Stimulated activated naive CD4-positive, alpha-beta T cell (primary cell): ENCODE data around the gene ABLIM2.

ENCODE experiments used
- DNase-seq, 6 experiments: peaks; one replicate each; lab custom pipeline; 2025; lab: John Stamatoyannopoulos, UW

Gene ABLIM2

DNA sequence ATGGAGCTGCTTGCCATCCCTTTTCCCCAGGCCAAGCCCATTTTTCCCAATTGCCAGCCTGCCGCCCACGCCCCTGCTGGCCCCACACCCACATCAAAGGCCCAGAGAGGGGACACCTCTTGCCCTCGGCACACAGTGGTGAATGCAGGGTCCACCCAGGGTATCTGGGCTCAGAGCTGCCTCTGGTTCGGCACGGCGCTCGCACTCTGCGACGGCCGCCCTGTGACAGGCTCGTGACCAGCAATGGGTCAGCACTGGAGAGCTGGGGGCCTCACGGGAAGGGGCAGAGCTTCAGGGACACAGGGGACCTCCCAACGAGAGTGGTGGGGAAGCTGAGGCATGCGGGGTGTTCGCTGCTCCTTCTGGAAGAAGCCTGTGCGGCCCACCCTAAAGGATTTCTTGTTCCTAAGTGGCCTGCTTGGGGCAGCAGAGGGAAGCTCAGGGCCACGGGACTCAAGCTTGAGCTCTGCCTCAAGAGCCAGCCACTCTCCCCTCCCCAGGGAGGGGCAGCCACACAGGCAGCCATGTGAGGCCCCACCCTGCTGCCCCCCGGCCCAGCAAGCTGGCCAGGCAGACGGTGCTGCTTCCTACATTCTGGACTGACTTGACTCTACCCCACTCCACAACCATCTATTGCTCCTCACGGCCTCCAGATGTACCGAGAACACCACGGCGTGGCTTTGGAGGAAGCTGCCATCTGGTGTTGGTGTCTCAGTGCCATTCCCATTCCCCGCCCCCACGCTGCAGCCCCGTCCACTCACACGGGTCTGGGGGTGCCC, 73.7 kb downstream of the ABLIM2 start:
- no peak for DNase-seq

DNA sequence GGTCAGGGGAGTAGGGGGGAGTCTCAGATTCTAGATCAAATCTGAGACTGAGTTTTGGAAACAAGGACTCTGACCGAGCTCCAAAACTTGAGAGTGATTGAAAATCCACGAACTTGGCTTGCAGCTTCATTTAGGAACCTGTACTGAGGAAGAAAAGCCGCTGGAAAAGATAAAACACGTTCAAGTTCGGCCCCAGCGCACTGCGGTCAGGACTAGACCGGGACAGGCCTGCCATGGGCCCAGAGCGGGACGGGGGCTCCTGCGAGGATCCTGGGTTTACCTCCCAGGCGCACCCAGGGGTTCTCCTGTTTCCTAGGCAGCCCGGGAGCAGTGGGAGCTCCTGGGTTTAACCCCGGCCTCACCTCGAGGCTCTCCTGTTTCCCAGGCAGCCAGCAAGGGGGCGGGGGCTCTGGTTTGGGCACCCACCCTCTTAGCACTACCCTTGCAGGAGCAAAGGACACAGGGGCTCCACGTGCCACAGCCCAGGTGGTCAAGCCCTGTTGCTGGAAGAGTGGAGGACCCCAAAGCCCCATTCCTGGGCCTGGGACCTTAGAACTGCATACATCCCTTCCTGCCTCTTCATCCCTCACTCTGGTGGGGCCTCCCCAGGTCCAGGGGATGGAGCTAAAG, 74.5 kb downstream of the ABLIM2 start:
- DNase-seq = no peak

DNA sequence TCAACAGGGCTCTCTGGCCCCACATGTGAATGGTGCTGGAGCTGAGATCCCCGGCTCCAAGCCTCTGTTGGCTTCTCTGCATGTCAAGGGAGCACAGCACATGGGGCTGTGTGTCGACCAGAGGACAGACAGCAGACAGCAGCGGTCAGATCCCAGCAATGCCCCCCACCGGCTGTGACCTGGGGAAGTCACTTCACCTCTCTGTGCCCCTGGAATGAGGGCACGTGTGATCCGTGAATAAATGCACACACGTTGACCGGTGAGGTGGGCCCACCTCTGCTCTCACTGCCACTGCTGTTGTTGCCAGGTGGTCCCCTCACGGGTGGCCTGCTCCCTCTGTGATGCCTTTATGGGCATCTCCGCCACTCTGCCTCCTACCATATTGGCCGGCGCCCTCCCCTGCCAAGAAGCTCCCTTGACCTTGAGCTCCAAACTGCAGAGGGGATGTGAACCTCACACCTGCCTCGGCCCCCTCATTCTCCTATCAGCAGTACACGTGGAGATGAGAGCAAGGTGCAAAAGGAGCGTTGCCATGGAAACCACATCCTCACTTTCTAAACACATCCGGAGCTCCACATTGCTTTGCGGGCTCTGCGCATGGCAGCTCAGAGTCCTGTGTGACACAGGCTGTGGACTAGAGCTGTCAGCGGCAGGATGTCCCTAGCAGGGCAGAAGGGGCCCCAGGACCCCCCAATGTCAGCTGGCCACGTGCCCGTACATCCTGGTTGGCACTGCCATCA, 75.4 kb downstream of the ABLIM2 start:
- DNase-seq = no peak

DNA sequence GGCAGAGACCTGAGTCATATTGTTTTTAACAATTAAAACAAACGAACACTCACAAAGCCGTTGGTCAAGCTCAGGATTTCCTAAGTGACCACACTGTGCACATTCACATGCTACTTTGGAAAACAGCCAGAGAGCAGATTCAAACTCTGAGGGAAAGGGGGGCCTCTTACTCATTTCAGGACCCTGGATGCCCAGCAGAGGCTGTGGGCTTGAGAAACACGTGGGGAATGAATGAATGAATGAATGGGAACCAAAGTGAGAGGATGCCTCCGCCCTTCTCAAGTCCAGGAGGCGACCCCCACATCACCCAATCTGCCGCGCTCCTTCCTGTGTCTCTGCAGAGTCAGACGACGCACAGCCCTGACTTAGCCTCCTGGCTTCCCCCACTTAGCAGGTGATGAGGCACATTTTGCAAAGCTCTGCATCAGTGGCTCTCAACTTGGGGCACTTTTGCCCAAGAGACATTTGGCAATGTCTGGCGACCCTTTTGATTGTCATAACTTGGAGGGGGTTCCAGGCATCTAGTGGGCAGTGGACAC, 76.0 kb downstream of the ABLIM2 start:
- no peak for DNase-seq

DNA sequence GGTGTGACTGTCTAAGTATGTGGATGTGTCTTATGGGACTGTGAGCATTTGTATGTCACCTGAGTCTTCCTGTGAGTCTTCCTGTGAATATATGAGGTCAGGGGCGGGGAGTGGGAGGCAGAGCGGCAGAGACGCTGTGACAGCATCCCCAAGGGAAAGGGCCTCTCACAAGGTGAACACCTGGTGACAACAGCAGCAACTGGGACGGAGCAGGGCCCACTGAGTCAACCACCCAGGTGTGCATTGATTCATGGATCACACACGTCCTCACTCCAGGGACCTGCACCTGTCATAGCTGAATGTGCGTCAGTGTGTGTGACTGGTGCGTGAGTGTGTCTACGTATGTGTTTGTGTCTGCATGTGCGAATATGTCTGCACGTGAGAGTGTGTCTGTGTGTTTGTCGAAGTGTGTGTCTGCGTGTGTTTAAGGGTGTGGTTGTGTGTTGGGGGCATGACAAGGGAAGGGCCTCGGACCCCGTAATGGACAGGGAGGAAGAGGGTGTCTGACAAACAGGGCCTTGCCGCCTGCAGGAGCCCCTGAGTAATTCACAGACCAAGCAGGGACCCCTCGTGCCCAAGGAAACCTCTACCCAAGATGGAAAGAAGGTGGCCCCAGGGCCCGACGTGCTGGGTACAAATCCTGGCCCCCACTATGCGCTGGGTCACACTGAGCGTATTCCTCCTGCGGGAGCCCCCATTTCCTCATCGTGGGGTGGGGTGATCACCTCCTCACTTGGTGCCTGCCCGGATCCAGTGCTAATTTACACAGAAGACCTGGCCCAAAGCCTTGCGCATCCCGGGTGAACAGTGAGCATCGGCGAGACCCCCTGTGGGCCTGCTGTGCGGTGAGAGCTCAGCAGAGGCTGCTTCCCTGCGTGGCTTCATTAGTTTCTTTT, 76.7 kb downstream of the ABLIM2 start:
- no peak for DNase-seq

DNA sequence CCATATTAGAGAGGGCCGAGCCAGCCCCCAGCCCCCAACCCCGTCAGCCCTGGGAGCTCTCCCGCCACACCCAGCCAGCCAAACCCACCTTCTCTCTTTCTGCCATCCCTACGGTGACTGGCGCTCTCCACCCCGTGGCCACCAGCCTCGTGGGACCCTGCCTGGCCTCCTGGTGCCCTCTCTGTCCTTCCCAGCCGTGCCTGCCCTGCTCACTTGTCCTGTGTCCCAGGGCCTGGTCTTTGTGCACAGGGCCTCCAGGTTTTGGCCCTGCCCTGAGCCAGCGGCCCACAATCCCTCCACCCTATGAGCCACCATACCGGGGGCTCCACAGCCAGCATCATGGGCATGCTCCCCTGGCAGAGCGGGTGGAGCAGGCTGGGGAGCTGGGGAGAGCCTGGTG, 77.4 kb downstream of the ABLIM2 start:
- no peak for DNase-seq

DNA sequence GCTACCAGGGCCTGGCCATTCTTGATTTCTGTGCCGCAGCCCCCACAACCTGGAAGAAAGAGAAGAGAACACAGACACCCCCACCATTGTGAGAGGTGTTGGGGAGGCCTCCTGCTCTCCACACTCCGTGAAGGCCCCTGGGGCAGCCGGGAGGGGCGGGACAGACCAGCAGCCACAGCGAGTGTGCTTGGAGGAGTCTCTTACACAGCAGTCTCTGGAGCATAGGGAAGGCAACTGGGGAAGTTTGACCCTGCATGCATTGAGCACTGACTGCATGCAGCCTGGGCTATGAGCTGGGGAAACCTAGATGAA, 77.9 kb downstream of the ABLIM2 start:
- no peak for DNase-seq

DNA sequence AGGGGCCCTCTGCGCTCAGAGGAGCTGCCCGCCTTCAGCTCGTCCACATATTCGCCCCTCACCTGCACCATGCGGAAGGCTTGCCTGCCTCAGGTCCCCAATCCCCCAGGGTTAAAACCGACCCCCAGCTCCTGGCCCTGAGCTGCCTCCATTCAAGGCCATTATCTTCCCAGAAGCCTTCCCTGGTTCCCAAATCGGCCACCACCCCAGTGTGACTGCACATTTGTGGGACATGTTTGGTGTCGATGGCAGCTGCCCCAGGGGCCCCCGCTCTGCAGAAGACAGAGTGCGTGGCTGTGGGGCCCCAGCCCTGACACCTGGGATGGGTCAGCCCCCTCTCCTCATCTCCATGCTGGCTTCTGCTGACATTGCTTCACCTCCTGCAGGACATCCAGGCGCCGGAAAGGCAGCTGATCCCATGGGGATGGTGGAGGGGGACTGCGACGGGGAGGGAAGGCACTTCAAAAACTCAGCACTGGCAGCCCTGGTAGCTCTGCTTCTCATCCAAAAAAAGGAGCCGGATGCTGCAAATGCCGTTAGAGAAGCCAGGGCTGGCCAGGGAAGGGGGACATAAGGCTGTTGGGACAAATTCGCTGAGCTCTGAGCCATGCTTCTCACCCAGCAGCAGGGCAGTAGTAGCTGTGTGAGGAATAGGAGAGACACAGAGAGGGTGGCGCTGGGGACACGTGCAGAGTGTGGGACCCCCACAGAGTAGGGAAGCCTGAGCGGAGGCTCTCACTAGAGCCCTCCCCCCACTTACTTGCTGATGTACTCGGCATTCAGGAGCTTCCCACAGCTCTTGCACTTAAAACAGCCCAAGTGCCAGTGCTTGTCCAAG, 78.5 kb downstream of the ABLIM2 start:
- DNase-seq = no peak

DNA sequence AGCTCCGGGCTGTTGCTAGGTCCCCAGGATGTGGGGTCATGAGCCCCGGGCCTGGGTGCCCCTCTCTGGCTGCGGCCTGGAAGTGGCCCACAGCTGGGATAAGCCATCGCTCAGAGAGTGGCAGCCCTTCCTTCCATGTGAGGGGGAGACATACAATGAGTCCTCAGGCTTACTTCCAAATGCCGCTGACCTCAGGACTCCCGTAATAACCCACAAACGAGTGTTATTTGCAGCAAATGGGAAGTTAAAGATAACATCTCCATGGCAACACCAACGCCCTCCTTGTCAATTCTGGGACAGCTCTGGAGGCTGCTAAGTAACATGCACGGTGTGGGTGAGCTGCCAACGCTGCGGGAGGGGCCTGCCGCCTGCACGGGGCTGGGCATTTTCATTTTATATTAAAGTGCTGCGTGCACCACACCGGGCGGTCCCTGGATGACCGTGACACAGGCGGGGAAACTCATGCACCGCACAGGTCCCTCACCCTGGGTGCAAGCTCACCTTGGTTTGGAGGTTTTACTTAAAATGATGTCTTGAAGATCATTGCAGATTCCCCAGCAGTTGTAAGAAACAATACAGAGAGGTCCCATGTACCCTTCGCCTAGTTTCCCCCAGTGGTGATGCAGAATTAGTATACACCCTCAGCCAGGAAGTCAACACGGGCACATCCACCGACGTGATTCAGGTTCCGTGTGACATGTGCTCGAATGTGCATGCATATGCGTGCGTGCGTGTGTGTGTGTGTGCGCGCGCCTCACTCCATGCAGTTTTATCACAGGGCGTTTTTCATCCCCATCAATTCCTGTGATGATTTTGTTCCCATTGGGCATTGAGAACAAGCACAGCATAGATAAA, 79.4 kb downstream of the ABLIM2 start:
- DNase-seq = no peak

DNA sequence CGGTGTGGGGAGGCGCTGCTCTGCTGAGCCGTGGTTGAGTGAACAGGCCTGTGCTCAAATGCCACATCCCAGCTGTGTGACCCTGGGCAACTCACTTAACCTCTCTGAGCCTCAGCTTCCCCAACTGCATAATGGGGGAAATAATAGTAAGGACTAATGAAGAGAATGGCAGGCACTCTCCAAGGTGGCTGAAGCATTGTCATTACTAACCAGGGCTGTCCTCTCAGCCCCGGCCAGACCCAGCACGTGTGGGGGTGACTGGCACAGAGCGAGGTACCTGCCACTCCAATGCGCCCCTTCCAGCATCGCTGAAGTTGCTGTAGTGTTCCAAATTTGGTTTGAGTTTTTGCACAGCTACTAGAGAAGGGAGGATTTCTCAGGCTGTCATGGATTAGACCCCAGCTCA, 80.0 kb downstream of the ABLIM2 start:
- no peak for DNase-seq

DNA sequence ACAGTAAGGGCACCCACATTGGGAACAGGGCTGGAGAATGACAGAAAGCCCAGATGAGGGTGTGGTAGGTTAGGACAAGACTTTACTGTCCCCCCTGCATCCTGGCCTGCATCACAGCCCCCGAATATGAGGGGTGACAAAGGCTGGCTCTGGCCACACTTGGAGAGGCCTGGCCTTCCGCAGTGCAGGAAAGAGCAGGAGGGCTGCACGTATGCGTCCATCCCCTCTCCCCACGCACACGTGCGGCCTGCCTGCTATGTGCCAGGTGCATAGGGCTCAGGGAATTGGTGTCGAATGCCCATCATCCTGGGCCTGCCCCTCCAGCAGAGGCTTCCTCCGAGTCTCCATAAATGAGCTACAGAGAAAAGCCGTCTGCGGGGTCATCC, 80.5 kb downstream of the ABLIM2 start:
- no peak for DNase-seq

DNA sequence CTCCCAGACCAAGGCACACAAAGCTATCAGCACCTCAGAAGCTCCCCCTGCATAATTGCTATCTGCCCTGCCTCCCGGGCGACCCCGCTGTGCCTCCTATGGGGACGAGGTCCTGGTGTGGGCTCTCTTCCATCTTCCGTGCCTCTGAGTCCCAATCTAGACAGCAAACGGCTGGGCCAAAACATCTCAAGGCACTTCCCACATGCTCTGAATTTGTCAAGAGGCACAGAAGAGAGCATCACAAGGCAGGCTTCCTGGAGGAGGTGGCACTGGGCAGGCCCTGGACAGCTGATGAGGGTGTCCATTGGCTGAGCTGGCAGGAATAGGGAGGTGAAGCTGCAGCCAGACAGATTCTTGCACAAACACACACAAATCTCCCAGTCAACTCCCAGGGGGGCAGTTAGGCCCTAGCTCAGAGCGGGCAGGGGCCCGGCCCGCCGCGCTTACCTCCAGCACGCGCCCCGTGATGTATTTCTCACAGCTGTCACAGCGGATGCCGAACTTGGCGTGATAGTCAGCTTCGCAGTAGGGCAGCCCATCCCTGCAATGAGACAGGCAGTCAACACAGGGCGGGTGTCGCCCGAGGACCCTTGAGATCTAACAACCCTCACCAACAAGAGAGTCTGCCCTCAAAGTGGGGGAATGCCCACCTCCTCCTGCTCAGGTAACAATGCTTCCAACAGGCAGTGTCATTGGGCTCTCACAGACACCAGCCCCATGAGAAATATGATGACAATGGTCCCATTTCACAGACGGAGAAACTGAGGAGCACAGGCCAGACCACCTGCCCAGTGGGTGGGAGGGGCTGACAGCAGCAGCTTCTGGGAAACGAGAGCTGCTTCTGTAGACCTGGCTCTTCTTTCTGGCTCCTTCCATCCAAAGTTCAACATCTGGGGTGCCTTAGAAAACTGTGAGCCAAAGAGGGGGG, 81.2 kb downstream of the ABLIM2 start:
- DNase-seq = no peak

DNA sequence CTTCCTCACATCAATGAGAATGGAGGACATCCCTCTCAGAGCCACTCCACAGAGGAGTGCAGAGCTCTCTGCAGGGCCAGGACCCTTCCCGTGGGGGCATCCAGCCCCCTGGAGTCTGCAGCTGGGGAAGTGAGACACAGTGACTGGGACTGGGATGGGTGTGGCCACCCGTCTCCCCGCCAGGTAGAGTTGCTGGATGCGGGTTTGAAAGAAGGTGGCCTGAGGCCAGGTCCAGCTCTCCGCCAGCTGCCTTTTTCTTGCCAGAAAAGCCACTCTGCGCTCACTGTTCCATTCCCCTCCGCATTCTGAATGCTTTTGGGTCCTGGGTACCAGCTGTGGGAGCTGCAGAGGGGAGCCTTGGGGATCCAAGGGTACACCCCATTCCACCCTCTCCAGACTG, 82.6 kb downstream of the ABLIM2 start:
- no peak for DNase-seq

DNA sequence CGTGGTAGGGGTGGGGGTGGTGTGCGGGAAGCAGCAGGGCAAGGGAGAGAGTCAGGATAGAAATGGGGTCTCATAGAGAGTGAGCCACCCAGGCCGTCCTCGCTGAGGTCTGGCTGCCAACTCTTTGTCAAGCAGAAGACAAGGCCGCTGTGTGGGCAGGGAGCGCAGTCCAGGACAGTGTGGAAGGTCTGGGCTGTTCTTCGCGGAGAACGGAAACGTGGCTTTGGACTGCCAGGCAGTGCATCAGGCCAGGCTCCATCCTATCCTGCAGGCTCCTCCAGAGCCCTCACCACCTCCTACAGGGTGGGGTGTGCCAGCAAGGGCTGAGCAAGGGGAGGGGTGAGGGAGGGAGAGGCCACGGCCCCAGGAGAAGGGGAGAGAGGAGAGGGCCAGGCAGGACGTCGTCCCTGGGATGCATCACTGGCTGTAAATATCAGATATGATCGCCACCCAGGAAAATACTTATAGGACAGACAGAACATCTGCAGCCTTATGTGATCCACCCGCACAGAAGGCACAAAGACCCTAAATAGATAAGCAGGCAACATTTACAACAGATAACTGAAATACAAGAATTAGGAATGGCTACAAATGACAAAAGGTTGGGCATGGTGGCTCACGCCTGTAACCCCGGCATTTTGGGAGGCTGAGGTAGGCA, 85.3 kb downstream of the ABLIM2 start:
- DNase-seq = no peak

DNA sequence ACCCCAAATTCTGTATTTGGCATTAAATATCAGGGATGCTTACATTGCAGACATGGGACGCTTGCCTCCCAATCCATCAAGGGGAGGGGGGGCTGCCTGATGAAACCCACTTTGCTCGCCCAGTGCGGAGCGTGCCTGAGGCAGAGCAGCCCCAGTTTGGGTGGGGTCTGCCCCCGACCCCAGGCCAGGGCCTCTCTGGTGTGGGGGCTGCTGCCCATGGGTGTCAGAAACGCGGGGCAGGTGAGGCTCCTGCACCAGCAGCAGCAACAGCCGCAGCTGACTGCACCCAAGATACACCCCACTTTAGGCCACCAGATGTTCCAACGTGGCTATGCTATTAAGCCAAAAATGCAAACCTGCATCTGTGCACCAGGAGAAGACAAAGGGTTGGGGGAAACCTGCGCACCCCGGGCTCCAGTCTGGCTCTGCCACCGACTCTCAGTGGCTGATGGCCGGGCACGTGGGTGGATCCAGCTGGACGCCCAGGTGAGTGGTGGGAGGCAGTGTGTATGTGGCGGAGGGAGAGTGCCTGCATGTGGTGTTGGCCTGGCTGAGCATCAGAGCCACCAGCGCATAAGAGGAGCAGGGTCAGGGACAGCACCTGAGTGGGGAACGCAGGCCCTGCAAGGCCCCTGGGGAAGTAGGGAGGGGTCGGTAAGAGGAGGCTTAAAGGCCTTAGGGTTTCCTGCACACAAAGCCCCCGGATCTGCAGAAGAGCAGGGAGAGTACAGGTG, 86.2 kb downstream of the ABLIM2 start:
- no peak for DNase-seq

DNA sequence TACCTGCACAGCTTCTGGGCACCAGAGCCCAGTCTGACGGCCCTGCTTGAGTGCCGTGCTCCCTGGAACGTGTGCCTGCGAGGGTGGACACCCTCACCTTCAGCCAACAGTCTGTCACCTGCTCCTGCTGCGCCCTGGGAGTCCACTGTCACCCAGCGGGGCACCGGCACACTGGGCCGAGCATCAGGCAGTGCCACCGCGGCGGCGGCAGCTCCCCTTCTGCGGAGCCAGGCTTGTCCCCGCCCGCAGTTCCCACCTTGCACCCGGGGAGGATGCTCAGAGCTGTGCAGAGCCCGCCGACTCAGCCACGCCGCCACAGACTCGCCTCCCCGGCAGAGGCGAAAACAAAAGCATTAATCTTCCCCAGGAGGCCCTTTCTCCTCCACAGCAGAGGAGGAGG, 86.8 kb downstream of the ABLIM2 start:
- DNase-seq = no peak

DNA sequence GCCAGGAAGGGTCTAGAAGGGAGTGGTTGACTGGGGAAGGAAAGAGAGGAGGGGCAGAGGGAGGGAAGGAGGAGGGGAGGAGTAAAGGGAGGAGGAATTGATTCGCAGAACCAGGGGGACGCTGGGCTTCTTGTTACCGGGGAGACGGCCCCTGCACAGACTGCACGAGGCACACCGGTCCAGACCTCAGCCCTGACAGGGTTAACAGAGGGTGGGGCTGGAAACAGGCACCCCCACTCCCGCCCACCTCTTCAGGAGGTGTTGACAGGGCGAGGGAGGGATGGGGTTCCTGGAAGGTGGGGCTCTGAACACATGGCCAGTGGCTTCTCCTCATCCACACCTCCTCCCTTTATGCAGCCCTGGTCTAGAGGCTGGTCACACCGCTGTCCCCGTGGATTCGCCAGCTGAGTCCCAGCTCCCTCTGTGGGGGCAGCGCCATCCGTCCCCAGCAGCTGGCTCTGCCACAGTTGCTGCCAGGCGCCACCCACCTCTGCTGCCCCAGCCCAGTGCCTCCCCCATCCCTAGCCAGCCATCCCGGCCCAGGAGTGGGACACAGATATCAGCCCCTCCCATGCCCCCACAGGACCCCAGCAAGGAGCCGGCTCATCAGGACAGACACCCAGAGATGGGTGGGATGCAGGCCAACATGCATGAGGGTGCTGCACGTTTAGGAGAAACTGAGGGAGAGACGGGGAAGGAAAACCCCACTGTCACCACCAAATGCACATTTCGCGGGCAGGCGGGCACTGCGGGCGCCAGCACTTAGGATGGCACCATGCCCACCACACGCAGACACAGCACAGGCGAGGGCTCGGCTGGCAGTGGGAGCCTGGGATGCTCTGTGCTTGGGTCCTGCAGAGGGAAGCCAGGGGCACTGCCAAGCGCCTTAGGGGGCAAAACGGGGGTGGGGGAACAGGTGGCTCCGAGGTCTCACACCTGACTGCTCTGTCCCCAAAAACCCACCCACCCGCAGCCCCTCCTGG, 87.6 kb downstream of the ABLIM2 start:
- DNase-seq = no peak
